ENCODE results near the gene MXRA7.

DNA sequence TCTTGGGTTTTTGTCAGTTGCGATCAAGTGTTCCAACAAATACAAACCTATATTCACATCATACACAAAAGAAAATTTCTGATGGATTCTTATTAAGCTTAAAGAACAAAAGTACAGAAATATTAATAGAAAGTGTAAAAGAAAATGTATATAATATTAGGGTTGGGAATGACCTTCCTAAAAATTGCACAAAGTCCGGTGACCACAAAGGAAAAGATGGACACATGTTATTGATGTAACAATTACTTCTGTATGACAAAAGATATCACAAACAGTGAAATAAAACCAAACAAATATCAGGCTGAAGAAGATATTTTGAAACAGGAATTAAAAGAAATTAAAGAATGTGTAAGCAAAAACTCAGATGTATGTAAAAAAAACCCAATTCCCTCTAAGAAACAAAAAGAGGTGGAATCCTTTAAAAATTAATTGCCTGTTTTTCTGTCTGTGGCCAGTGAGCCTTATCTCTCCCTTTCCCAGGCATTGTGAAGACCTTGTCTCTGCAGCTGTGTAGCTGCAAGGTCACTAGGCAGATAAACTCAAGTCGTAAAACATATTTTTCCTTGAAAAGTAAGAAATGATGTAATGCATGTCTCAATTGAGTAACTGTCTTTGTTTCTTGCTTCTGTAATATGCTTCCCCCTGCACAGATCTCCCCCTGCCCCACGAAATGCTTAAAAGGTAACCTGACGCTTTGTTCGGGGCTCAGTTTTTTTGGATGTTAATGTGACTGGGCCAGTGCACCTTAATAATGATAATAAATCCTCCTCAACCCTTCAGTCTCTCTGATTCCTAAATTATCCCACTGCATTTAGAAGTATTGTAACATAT is 70.0 kb downstream of the MXRA7 start:
- TF ChIP-seq, protein P1, sequence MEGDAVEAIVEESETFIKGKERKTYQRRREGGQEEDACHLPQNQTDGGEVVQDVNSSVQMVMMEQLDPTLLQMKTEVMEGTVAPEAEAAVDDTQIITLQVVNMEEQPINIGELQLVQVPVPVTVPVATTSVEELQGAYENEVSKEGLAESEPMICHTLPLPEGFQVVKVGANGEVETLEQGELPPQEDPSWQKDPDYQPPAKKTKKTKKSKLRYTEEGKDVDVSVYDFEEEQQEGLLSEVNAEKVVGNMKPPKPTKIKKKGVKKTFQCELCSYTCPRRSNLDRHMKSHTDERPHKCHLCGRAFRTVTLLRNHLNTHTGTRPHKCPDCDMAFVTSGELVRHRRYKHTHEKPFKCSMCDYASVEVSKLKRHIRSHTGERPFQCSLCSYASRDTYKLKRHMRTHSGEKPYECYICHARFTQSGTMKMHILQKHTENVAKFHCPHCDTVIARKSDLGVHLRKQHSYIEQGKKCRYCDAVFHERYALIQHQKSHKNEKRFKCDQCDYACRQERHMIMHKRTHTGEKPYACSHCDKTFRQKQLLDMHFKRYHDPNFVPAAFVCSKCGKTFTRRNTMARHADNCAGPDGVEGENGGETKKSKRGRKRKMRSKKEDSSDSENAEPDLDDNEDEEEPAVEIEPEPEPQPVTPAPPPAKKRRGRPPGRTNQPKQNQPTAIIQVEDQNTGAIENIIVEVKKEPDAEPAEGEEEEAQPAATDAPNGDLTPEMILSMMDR (IDR thresholded peaks at IDR 0.05), result no peak
- no peak for TF ChIP-seq POLR2AphosphoS5 (IDR thresholded peaks at IDR 0.05; ENCODE audit: low read depth, low read length)
- TF ChIP-seq SIN3A (IDR thresholded peaks at IDR 0.05; ENCODE audit: borderline replicate concordance, insufficient read depth, low read depth, low read length), result no peak

Data from Panc1 (cell line).